Transverse colon (tissue), 4 donors: Measurements from ENCODE around the gene ZNF318. TPM values are rescaled to one million over a fixed set of nuclear protein-coding genes. Genes with fewer than 3 reads are reported as not detected.
"Not testable (repeated sequence)": the region's sequence is repeated elsewhere in the genome, so short reads cannot be mapped to it uniquely, and the experiment has no call there.

Experiments used
- DNase-seq: peaks from one replicate; pipeline ENCODE4 v3.0.0-alpha.2; 2019
- H3K27ac ChIP-seq, 4 donors: fragments of 200-600 bp; sonication (generic); 2 replicates each; pipeline ENCODE4 v1.5.1; 2016 to 2018; ENCODE audit warnings: inconsistent platforms in 4 of 4
- H3K27me3 ChIP-seq: fragments of 200-600 bp; sonication (generic); 2 replicates; pipeline ENCODE4 v1.5.1; 2017; ENCODE audit warnings: inconsistent platforms
- H3K36me3 ChIP-seq, 4 donors: fragments of 200-600 bp; sonication (generic); 2 replicates each; pipeline ENCODE4 v1.5.1; 2017 to 2019; ENCODE audit warnings: inconsistent platforms in 4 of 4
- H3K4me1 ChIP-seq, 4 donors: fragments of 200-600 bp; sonication (generic); 2 replicates each; pipeline ENCODE4 v1.5.1; 2017 to 2020; ENCODE audit warnings: inconsistent platforms in 4 of 4
- H3K4me3 ChIP-seq, 4 donors: fragments of 200-600 bp; sonication (generic); 1 replicate in 1 of 4; 2 replicates in 3 of 4; pipeline versions ENCODE4 v1.5.1 to v1.6.1; 2017 to 2019; ENCODE audit warnings: inconsistent platforms in 4 of 4
- H3K9me3 ChIP-seq, 2 donors: fragments of 200-600 bp; sonication (generic); 2 replicates each; pipeline ENCODE4 v1.5.1; 2017 to 2019; ENCODE audit warnings: inconsistent platforms in 2 of 2
- EP300 ChIP-seq: sonication (generic); formaldehyde crosslinking; IDR thresholded peaks from one replicate; pipeline ENCODE4 v1.6.1; 2017; ENCODE audit warnings: antibody characterized with exemption, low read depth
- POLR2A ChIP-seq: fragments of 450-650 bp; IDR thresholded peaks from one replicate; pipeline ENCODE4 v1.6.1; 2016; ENCODE audit warnings: antibody characterized with exemption, mild to moderate bottlenecking, moderate library complexity
- POLR2AphosphoS5 ChIP-seq, 3 donors: sonication (generic); formaldehyde crosslinking; IDR thresholded peaks; one replicate each; pipeline ENCODE4 v1.6.1; 2016; ENCODE audit warnings: antibody characterized with exemption in 3 of 3
- WGBS, 2 donors: methylation state at CpG; one replicate each; pipeline ENCODE4 v1.1.5; 2018; ENCODE audit warnings: low coverage in 1 of 2; 5-methylcytosine and 5-hydroxymethylcytosine counted together
- in situ Hi-C, 4 donors: fragments of 200-750 bp; cut with MboI; loops; one replicate each; pipeline versions ENCODE4 v1.15.0 to v1.15.1; 2017; ENCODE audit warnings: low sequenced_read_pairs in 3 of 4, low pct_ligation_motif_present in 1 of 4, low pct_unique_long_range_greater_than_20kb in 1 of 4
- intact Hi-C: fragments of 100-400 bp; cut with DNase I; formaldehyde crosslinking; loops from one replicate; pipeline ENCODE4 v1.15.1; 2023; ENCODE audit warnings: low total_unique reads
- total RNA-seq, 4 donors: library from RNA; depleted of rRNA; stranded (reverse); fragments of >200 nt; gene quantifications; one replicate each; pipeline ENCODE4 v1.1.0, GENCODE V29; 2016
- TF ChIP-seq, protein P1 (sequence below), 5 experiments: fragments of 200-600 bp in 3 of 5; fragments of 450-650 bp in 2 of 5; sonication (generic) in 3 of 5; IDR thresholded peaks; 1 replicate in 2 of 5; 2 replicates in 3 of 5; pipeline ENCODE4 v1.5.1; 2016 to 2017; ENCODE audit warnings: antibody characterized with exemption in 5 of 5, inconsistent platforms in 3 of 5, mild to moderate bottlenecking in 2 of 5, moderate library complexity in 1 of 5

ZNF318 gene
- total RNA-seq, 4 donors from 2014 or later: 13.0 to 17.5 (median 15.4) TPM

DNA sequence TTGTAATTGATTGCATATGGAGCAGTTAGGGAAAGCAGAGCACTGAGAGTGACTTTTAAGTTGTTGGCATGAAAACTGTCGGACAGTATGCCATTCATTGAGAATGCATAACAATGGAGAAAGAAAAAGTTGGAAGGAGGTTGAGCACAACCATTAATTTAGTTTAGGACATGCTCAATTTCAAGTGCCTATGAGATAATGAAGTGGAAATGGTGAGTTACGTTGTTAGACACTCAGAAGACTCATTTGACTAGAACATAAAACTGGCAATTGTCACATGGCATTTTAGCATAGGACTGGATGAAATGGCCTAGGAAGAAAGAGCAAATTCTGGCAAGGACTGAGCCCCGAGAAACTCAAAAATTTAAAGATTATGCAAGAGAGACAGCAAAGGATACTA lies 22.0 kb downstream of the ZNF318 start:
- intact Hi-C loops (no loop called here), in situ Hi-C loops (no loop called here)
- Histone ChIP-seq H3K9me3 (no peaks in the 10 kb centered on the region), H3K27ac (no peak overlapping the region), H3K4me3 (no peak overlapping the region), H3K36me3 (peaks cover 0 to 40% (median 13%) of the 10 kb centered on the region in 4 donors), H3K4me1 (no peaks in the 10 kb centered on the region), H3K27me3 (no peaks in the 10 kb centered on the region)
- no peak for DNase-seq
- TF ChIP-seq POLR2AphosphoS5 (IDR thresholded peaks at IDR 0.05) (no peak), EP300 (no peak), POLR2A (no peak)
- TF ChIP-seq, protein P1, sequence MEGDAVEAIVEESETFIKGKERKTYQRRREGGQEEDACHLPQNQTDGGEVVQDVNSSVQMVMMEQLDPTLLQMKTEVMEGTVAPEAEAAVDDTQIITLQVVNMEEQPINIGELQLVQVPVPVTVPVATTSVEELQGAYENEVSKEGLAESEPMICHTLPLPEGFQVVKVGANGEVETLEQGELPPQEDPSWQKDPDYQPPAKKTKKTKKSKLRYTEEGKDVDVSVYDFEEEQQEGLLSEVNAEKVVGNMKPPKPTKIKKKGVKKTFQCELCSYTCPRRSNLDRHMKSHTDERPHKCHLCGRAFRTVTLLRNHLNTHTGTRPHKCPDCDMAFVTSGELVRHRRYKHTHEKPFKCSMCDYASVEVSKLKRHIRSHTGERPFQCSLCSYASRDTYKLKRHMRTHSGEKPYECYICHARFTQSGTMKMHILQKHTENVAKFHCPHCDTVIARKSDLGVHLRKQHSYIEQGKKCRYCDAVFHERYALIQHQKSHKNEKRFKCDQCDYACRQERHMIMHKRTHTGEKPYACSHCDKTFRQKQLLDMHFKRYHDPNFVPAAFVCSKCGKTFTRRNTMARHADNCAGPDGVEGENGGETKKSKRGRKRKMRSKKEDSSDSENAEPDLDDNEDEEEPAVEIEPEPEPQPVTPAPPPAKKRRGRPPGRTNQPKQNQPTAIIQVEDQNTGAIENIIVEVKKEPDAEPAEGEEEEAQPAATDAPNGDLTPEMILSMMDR (IDR thresholded peaks at IDR 0.05): no peak
- 88 to 92% methylated on average over 3 of the region's 3 CpGs for WGBS, 2 donors

DNA sequence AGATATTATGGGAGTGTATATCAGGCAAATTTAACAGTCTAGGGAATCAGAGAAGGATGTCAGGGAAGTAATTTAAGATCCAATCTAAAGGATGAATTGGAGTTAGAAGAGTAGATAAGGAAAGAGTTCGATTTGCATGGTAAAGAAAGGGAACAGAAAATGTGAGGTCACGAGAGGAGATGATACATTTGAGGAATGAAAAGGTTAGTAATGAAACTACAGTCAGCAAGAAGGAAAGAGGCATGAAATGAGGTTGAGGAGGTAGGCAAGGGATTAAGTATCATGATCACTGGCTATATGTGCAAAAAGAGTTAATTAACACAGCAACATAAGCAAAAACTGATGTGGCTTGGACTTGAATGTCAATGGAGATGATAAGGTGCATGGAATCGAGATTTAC lies 22.4 kb downstream of the ZNF318 start:
- intact Hi-C loops: no loop called here
- no peaks in the 10 kb centered on the region for H3K9me3 ChIP-seq
- TF ChIP-seq, protein P1 (IDR thresholded peaks at IDR 0.05): no peak
- TF ChIP-seq POLR2A: no peak
- TF ChIP-seq EP300: no peak
- no peak for TF ChIP-seq POLR2AphosphoS5 (IDR thresholded peaks at IDR 0.05)
- no peak overlapping the region for H3K4me3 ChIP-seq
- no peak for DNase-seq
- in situ Hi-C loops: no loop called here
- H3K36me3 ChIP-seq: peaks cover 0 to 40% (median 15%) of the 10 kb centered on the region in 4 donors
- no peaks in the 10 kb centered on the region for H3K4me1 ChIP-seq
- 73 to 76% methylated on average over 3 of the region's 3 CpGs for WGBS, 2 donors
- no peak overlapping the region for H3K27ac ChIP-seq
- H3K27me3 ChIP-seq: no peaks in the 10 kb centered on the region

DNA sequence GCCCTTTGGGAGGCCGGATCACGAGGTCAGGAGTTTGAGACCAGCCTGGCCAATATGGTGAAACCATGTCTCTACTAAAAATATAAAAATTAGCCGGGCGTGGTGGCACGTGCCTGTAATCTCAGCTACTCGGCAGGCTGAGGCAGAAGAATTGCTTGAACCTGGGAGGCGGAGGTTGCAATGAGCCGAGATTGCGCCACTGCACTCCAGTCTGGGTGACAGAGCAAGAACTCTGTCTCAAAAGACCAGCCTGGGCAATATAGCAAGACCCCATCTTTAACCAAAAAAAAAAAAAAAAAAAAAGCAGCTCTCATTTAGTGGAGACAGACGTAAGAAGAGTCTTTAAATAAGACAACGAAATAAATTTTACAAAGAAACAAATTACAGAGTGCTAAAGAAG lies 23.2 kb downstream of the ZNF318 start:
- H3K4me1 ChIP-seq, DNase-seq, H3K27me3 ChIP-seq, H3K4me3 ChIP-seq, intact Hi-C loops, H3K9me3 ChIP-seq, in situ Hi-C loops, H3K27ac ChIP-seq: not testable (repeated sequence)
- peaks cover 0 to 47% (median 17%) of the 10 kb centered on the region in 4 donors for H3K36me3 ChIP-seq
- WGBS, 2 donors: 94 to 95% methylated on average over 11 of the region's 11 CpGs

DNA sequence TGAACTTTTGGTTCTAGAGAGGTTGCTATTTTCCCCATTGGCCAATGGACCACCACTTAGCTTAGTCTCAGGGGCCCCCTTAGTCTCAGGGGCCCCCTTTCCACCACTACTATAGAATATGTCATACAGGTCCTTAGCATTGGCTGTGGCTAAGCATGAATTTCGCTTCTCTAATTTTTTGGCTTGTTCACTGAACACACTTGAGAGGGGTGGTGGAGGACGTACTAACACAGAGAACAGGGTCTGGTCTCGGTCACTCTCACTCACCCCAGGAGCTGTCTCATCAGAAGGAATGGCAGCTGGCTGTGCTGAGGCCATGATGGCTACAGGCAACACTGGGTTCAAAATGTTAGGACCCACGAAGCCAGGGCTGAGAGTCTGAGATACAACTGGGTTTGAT lies 30.3 kb downstream of the ZNF318 start:
- Histone ChIP-seq H3K36me3 (peaks cover 0 to 42% (median 20%) of the 10 kb centered on the region in 4 donors), H3K4me1 (peaks cover 0 to 23% (median 9%) of the 10 kb centered on the region in 4 donors), H3K4me3 (no peak overlapping the region), H3K9me3 (no peaks in the 10 kb centered on the region), H3K27me3 (no peaks in the 10 kb centered on the region), H3K27ac (no peak overlapping the region)
- intact Hi-C loops: no loop called here
- in situ Hi-C loops: loop anchor here in 1 of 4 donors (10.0 kb wide), 1 partner anchor 74 kb away; no protein-coding TSS in a partner anchor
- WGBS, 2 donors: 85% methylated on average over 4 of the region's 4 CpGs; no CpG with 5 or more reads in 1 of the 2 donors
- TF ChIP-seq POLR2A (no peak), POLR2AphosphoS5 (IDR thresholded peaks at IDR 0.05) (no peak)
- no peak for DNase-seq

DNA sequence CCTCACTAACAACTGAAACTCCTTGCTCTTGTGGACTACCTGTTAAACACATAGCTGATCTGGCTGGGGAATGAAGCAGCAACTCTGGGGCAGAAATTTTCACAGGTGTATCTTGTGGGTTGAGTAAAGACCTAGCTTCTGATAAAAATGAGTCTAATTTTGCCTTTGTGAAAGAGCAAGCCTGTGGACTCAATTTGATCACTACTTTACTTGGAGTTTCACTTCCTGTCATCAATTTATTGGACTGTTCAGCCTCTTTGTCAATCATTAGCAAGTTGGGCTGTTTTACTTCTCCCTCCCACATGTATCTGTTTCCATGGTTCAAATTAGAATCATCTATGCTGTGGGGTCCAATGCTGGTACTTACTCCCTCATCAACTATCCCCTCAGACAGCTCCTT lies 31.2 kb downstream of the ZNF318 start:
- Histone ChIP-seq H3K4me1 (peaks cover 0 to 26% (median 10%) of the 10 kb centered on the region in 4 donors), H3K27ac (no peak overlapping the region), H3K9me3 (no peaks in the 10 kb centered on the region), H3K36me3 (peaks cover 0 to 39% (median 19%) of the 10 kb centered on the region in 4 donors), H3K27me3 (no peaks in the 10 kb centered on the region), H3K4me3 (no peak overlapping the region)
- DNase-seq: no peak
- intact Hi-C loops (no loop called here), in situ Hi-C loops (loop anchor here in 1 of 4 donors (10.0 kb wide), 1 partner anchor 73 kb away; no protein-coding TSS in a partner anchor)
- TF ChIP-seq POLR2A (no peak), EP300 (no peak), POLR2AphosphoS5 (IDR thresholded peaks at IDR 0.05) (no peak)
- TF ChIP-seq, protein P1 (IDR thresholded peaks at IDR 0.05): no peak
